Activated T-helper 1 cell treated with anti-CD3 and anti-CD28 coated beads, Interleukin-12 subunit alpha, Interleukin-12 subunit beta, Interleukin-2, Interleukin-4 antibody, amounts not matched to agents 30 ng/mL and 10 ng/mL and 1 ng/mL, durations not matched to agents 14 hours and 24 hours and 36 hours (primary cell): Measurements from ENCODE around the gene CFHR4. TPM values are rescaled to one million over a fixed set of nuclear protein-coding genes. Genes with fewer than 3 reads are reported as not detected.
"Not testable (repeated sequence)": the region's sequence is repeated elsewhere in the genome, so short reads cannot be mapped to it uniquely, and the experiment has no call there.

Experiments used
- DNase-seq: peaks from one replicate; pipeline ENCODE4 v3.0.0; 2021; ENCODE audit warnings: low spot score
- H3K27ac Mint-ChIP-seq: one replicate; pipeline ENCODE4 v1.8.0; 2021; ENCODE audit warnings: mild to moderate bottlenecking, mixed read lengths
- H3K27me3 Mint-ChIP-seq: one replicate; pipeline ENCODE4 v1.8.0; 2022; ENCODE audit warnings: mild to moderate bottlenecking, moderate library complexity, mixed read lengths; ENCODE audit not compliant: insufficient read depth
- H3K36me3 Mint-ChIP-seq: one replicate; pipeline ENCODE4 v1.8.0; 2021; ENCODE audit warnings: low read depth, mixed read lengths
- H3K4me1 Mint-ChIP-seq: one replicate; pipeline ENCODE4 v1.8.0; 2021; ENCODE audit warnings: low read depth, mixed read lengths
- H3K4me3 Mint-ChIP-seq: one replicate; pipeline ENCODE4 v1.8.0; 2021; ENCODE audit warnings: mild to moderate bottlenecking, moderate library complexity, mixed read lengths
- H3K9me3 Mint-ChIP-seq: one replicate; pipeline ENCODE4 v1.8.0; 2021; ENCODE audit warnings: mixed read lengths
- intact Hi-C: fragments of 100-400 bp; cut with micrococcal nuclease; formaldehyde crosslinking; loops from one replicate; pipeline ENCODE4 v1.15.1; 2024
- total RNA-seq: library from RNA; stranded (reverse); gene quantifications from 2 replicates; pipeline ENCODE4 v1.2.3, GENCODE V29; 2022

CFHR4 gene
- total RNA-seq, 1 donor from 2014 or later = not detected

- no peak overlapping the region for H3K4me3 Mint-ChIP-seq
- DNase-seq = no peak
- H3K36me3 Mint-ChIP-seq = no peaks in the 10 kb centered on the region
- intact Hi-C loops = no loop called here
- no peaks in the 10 kb centered on the region for H3K4me1 Mint-ChIP-seq
- H3K9me3 Mint-ChIP-seq = no peaks in the 10 kb centered on the region
- peaks cover 2% of the 10 kb centered on the region for H3K27me3 Mint-ChIP-seq
- H3K27ac Mint-ChIP-seq = no peak overlapping the region
Observed at GRCh38 chr1:196891251-196891650, 3.4 kb downstream of the CFHR4 start.

- no peaks in the 10 kb centered on the region for H3K4me1 Mint-ChIP-seq
- no peaks in the 10 kb centered on the region for H3K9me3 Mint-ChIP-seq
- H3K27ac Mint-ChIP-seq = no peak overlapping the region
- no peaks in the 10 kb centered on the region for H3K36me3 Mint-ChIP-seq
- DNase-seq = no peak
- peaks cover 2% of the 10 kb centered on the region for H3K27me3 Mint-ChIP-seq
- H3K4me3 Mint-ChIP-seq = no peak overlapping the region
- intact Hi-C loops = no loop called here
Observed at GRCh38 chr1:196896355-196896754, 8.5 kb downstream of the CFHR4 start.

- H3K9me3 Mint-ChIP-seq = no peaks in the 10 kb centered on the region
- H3K4me1 Mint-ChIP-seq = no peaks in the 10 kb centered on the region
- H3K27ac Mint-ChIP-seq = no peak overlapping the region
- no peaks in the 10 kb centered on the region for H3K36me3 Mint-ChIP-seq
- no peaks in the 10 kb centered on the region for H3K27me3 Mint-ChIP-seq
- DNase-seq = no peak
- no peak overlapping the region for H3K4me3 Mint-ChIP-seq
- intact Hi-C loops = no loop called here
Observed at GRCh38 chr1:196897158-196897828, 9.4 kb downstream of the CFHR4 start.

GRCh38 chr1:196902344-196902743, 14.5 kb downstream of the CFHR4 start:
- no peak overlapping the region for H3K27ac Mint-ChIP-seq
- no peaks in the 10 kb centered on the region for H3K36me3 Mint-ChIP-seq
- H3K9me3 Mint-ChIP-seq = no peaks in the 10 kb centered on the region
- H3K4me1 Mint-ChIP-seq = no peaks in the 10 kb centered on the region
- H3K27me3 Mint-ChIP-seq = no peaks in the 10 kb centered on the region
- intact Hi-C loops = no loop called here
- no peak for DNase-seq
- no peak overlapping the region for H3K4me3 Mint-ChIP-seq

- no peaks in the 10 kb centered on the region for H3K9me3 Mint-ChIP-seq
Observed at GRCh38 chr1:196910215-196910614, 22.4 kb downstream of the CFHR4 start.

GRCh38 chr1:196912283-196912682, 24.4 kb downstream of the CFHR4 start:
- H3K36me3 Mint-ChIP-seq, H3K27ac Mint-ChIP-seq, H3K27me3 Mint-ChIP-seq, intact Hi-C loops, H3K9me3 Mint-ChIP-seq, DNase-seq, H3K4me1 Mint-ChIP-seq, H3K4me3 Mint-ChIP-seq: not testable (repeated sequence)

More at GRCh38 chr1:196910215-196910614, 22.4 kb downstream of the CFHR4 start:
- H3K4me3 Mint-ChIP-seq = no peak overlapping the region
- DNase-seq = no peak
- no peak overlapping the region for H3K27ac Mint-ChIP-seq
- no peaks in the 10 kb centered on the region for H3K4me1 Mint-ChIP-seq
- intact Hi-C loops = no loop called here
- no peaks in the 10 kb centered on the region for H3K36me3 Mint-ChIP-seq
- no peaks in the 10 kb centered on the region for H3K27me3 Mint-ChIP-seq

GRCh38 chr1:196926839-196927238, 39.0 kb downstream of the CFHR4 start:
- H3K4me3 Mint-ChIP-seq, H3K27me3 Mint-ChIP-seq, H3K27ac Mint-ChIP-seq, H3K36me3 Mint-ChIP-seq, H3K9me3 Mint-ChIP-seq, H3K4me1 Mint-ChIP-seq, DNase-seq, intact Hi-C loops: not testable (repeated sequence)

GRCh38 chr1:196932853-196933252, 45.0 kb downstream of the CFHR4 start:
- intact Hi-C loops, H3K9me3 Mint-ChIP-seq, H3K36me3 Mint-ChIP-seq, H3K4me3 Mint-ChIP-seq, H3K27me3 Mint-ChIP-seq, H3K4me1 Mint-ChIP-seq, H3K27ac Mint-ChIP-seq, DNase-seq: not testable (repeated sequence)

GRCh38 chr1:196933531-196934189, 45.8 kb downstream of the CFHR4 start:
- H3K27me3 Mint-ChIP-seq = no peaks in the 10 kb centered on the region
- DNase-seq = no peak
- no peaks in the 10 kb centered on the region for H3K9me3 Mint-ChIP-seq
- no peaks in the 10 kb centered on the region for H3K4me1 Mint-ChIP-seq
- H3K36me3 Mint-ChIP-seq = no peaks in the 10 kb centered on the region
- no peak overlapping the region for H3K27ac Mint-ChIP-seq
- no peak overlapping the region for H3K4me3 Mint-ChIP-seq
- intact Hi-C loops = no loop called here

GRCh38 chr1:196941474-196941873, 53.6 kb downstream of the CFHR4 start:
- intact Hi-C loops = not testable (repeated sequence)

GRCh38 chr1:196943568-196943967, 55.7 kb downstream of the CFHR4 start, which contains the start of gene CFHR2:
Gene CFHR2, plus strand, starts transcription at chr1:196943738. Its CDS starts 143 bp downstream, at chr1:196943881.
- H3K4me3 Mint-ChIP-seq, H3K4me1 Mint-ChIP-seq, H3K9me3 Mint-ChIP-seq, intact Hi-C loops, DNase-seq, H3K27me3 Mint-ChIP-seq, H3K36me3 Mint-ChIP-seq, H3K27ac Mint-ChIP-seq: not testable (repeated sequence)

More at GRCh38 chr1:196941474-196941873, 53.6 kb downstream of the CFHR4 start:
- H3K27me3 Mint-ChIP-seq, H3K36me3 Mint-ChIP-seq, H3K4me1 Mint-ChIP-seq, DNase-seq, H3K27ac Mint-ChIP-seq, H3K4me3 Mint-ChIP-seq, H3K9me3 Mint-ChIP-seq: not testable (repeated sequence)

GRCh38 chr1:196951711-196952394, 64.0 kb downstream of the CFHR4 start:
- no peak for DNase-seq
- H3K27ac Mint-ChIP-seq = no peak overlapping the region
- intact Hi-C loops = loop anchor here (10.0 kb wide), 1 partner anchor 147 kb away; no protein-coding TSS in a partner anchor
- no peaks in the 10 kb centered on the region for H3K27me3 Mint-ChIP-seq
- H3K4me3 Mint-ChIP-seq = no peak overlapping the region
- no peaks in the 10 kb centered on the region for H3K36me3 Mint-ChIP-seq
- no peaks in the 10 kb centered on the region for H3K9me3 Mint-ChIP-seq
- H3K4me1 Mint-ChIP-seq = no peaks in the 10 kb centered on the region

GRCh38 chr1:196954778-196955177, 66.9 kb downstream of the CFHR4 start:
- no peak for DNase-seq
- Mint-ChIP-seq H3K27ac (no peak overlapping the region), H3K27me3 (no peaks in the 10 kb centered on the region), H3K9me3 (no peaks in the 10 kb centered on the region), H3K4me3 (no peak overlapping the region), H3K4me1 (no peaks in the 10 kb centered on the region), H3K36me3 (no peaks in the 10 kb centered on the region)
- intact Hi-C loops = loop anchor here (10.0 kb wide), 1 partner anchor 150 kb away; no protein-coding TSS in a partner anchor
